Keratinocyte (primary cell): Measurements from ENCODE around the gene TMEM139. TPM values are rescaled to one million over a fixed set of nuclear protein-coding genes. Genes with fewer than 3 reads are reported as not detected.

Source experiments
- DNase-seq: peaks from one replicate; pipeline ENCODE4 v3.0.0-alpha.2; 2011; ENCODE audit warnings: low read depth, missing footprints, low spot score
- FAIRE-seq: peaks from 2 replicates; lab custom pipeline; 2011; peaks lifted over from hg19 to GRCh38; lab: Jason Lieb, UNC
- H2AFZ ChIP-seq: 2 replicates; pipeline ENCODE4 v1.6.0; 2012; ENCODE audit warnings: low read length, control low read depth, inconsistent platforms; ENCODE audit not compliant: control insufficient read depth
- H3K27ac ChIP-seq: 2 replicates; pipeline ENCODE4 v1.5.1; 2011; ENCODE audit warnings: low read length; ENCODE audit not compliant: control insufficient read depth, insufficient read depth
- H3K27me3 ChIP-seq: 3 replicates; pipeline ENCODE4 v1.6.0; 2011; ENCODE audit warnings: low read length; ENCODE audit not compliant: control insufficient read depth, insufficient read depth; ENCODE audit errors: extremely low read depth
- H3K36me3 ChIP-seq, 2 experiments: 2 replicates in 1 of 2; 3 replicates in 1 of 2; pipeline ENCODE4 v1.5.1; 2011; ENCODE audit warnings: low read length in 2 of 2, mild to moderate bottlenecking in 1 of 2; ENCODE audit not compliant: control insufficient read depth in 2 of 2, insufficient read depth in 2 of 2; ENCODE audit errors: extremely low read depth in 1 of 2
- H3K4me1 ChIP-seq: 3 replicates; pipeline ENCODE4 v1.5.1; 2011; ENCODE audit warnings: low read length; ENCODE audit not compliant: control insufficient read depth, insufficient read depth; ENCODE audit errors: extremely low read depth
- H3K4me2 ChIP-seq: 3 replicates; pipeline ENCODE4 v1.6.0; 2011; ENCODE audit warnings: low read depth, low read length; ENCODE audit not compliant: control insufficient read depth, insufficient read depth; ENCODE audit errors: extremely low read depth
- H3K4me3 ChIP-seq, 3 experiments: fragments of 200-600 bp in 1 of 3; sonication (generic) in 1 of 3; 2 replicates in 2 of 3; 3 replicates in 1 of 3; pipeline ENCODE4 v1.5.1; 2011 to 2016; ENCODE audit warnings: low read length in 3 of 3, mild to moderate bottlenecking in 3 of 3, control low read depth in 2 of 3, inconsistent platforms in 1 of 3, low read depth in 1 of 3, mixed read lengths in 1 of 3, mixed run types in 1 of 3, moderate library complexity in 1 of 3; ENCODE audit not compliant: control insufficient read depth in 2 of 3, insufficient read depth in 2 of 3; ENCODE audit errors: extremely low read depth in 1 of 3
- H3K79me2 ChIP-seq: 2 replicates; pipeline ENCODE4 v1.6.0; 2012; ENCODE audit warnings: low read length; ENCODE audit not compliant: control insufficient read depth, insufficient read depth
- H3K9ac ChIP-seq: 3 replicates; pipeline ENCODE4 v1.6.0; 2011; ENCODE audit warnings: low read length; ENCODE audit not compliant: control insufficient read depth, insufficient read depth; ENCODE audit errors: extremely low read depth
- H3K9me1 ChIP-seq: 3 replicates; pipeline ENCODE4 v1.6.0; 2011; ENCODE audit warnings: low read length; ENCODE audit not compliant: control insufficient read depth, insufficient read depth; ENCODE audit errors: extremely low read depth
- H3K9me3 ChIP-seq: 2 replicates; pipeline ENCODE4 v1.5.1; 2012; ENCODE audit warnings: low read depth, low read length; ENCODE audit not compliant: control insufficient read depth
- H4K20me1 ChIP-seq: 3 replicates; pipeline ENCODE4 v1.6.0; 2011; ENCODE audit warnings: low read length; ENCODE audit not compliant: control insufficient read depth, insufficient read depth; ENCODE audit errors: extremely low read depth
- CTCF ChIP-seq, 3 experiments: IDR thresholded peaks in 1 of 3; conservative IDR thresholded peaks in 1 of 3; optimal IDR thresholded peaks in 1 of 3; 2 replicates in 2 of 3; 3 replicates in 1 of 3; pipeline versions ENCODE3 to v1.5.1; 2011; ENCODE audit warnings: low read length in 3 of 3, mild to moderate bottlenecking in 3 of 3, moderate library complexity in 2 of 3, control low read depth in 1 of 3, inconsistent platforms in 1 of 3; ENCODE audit not compliant: insufficient read depth in 2 of 3; ENCODE audit errors: extremely low read depth in 1 of 3
- EZH2 ChIP-seq: IDR thresholded peaks from one replicate; pipeline ENCODE4 v1.6.1; 2012; ENCODE audit warnings: inconsistent platforms, mild to moderate bottlenecking, low read length, moderate library complexity
- dilution Hi-C: fragments of 300-500 bp; cut with MboI; formaldehyde crosslinking; loops from one replicate; pipeline ENCODE4 v1.7.0; 2020; ENCODE audit warnings: low sequenced_read_pairs; ENCODE audit not compliant: extremely low pct_ligation_motif_present
- polyA plus RNA-seq, 5 experiments: library from polyadenylated mRNA; depleted of rRNA in 3 of 5; stranded (reverse) in 3 of 5; stranded (forward) in 1 of 5; unstranded in 1 of 5; fragments of >200 nt; gene quantifications; 1 replicate in 1 of 5; 2 replicates in 3 of 5; 3 replicates in 1 of 5; pipeline versions ENCODE4 v1.2.1 to v1.2.3, GENCODE V29; 2011 to 2012; ENCODE audit warnings: missing spikeins in 2 of 5, low read depth in 1 of 5, low replicate concordance in 1 of 5

Gene TMEM139
- polyA plus RNA-seq, 1 donor (not counting 4 experiments of a cell fraction or from before 2014, with no cell fraction given), result 22.3 TPM

- Histone ChIP-seq H3K4me1 (peaks cover 13% of the 10 kb centered on the region), H3K9ac (no peak overlapping the region), H3K79me2 (no peaks in the 10 kb centered on the region), H3K36me3 (no peaks in the 10 kb centered on the region), H3K9me3 (no peaks in the 10 kb centered on the region), H3K4me2 (no peak overlapping the region), H4K20me1 (no peaks in the 10 kb centered on the region), H3K27ac (no peak overlapping the region), H3K27me3 (no peaks in the 10 kb centered on the region), H3K4me3 (no peak overlapping the region), H3K9me1 (no peaks in the 10 kb centered on the region), H2AFZ (no peak overlapping the region)
- TF ChIP-seq EZH2, result no peak
- no peak for TF ChIP-seq CTCF (optimal IDR thresholded peaks at IDR 0.05 in 1 of 3, IDR thresholded peaks at IDR 0.05 in 1 of 3, conservative IDR thresholded peaks at IDR 0.05 in 1 of 3; ENCODE audit: extremely low read depth in 1 of 3, insufficient read depth in 2 of 3, low read length in 3 of 3)
- DNase-seq (no peak), FAIRE-seq (no peak)
- dilution Hi-C loops, result no loop called here
These were observed 35.9 kb downstream of the TMEM139 start for GRCh38 chr7:143320620-143321019.

- Histone ChIP-seq H3K79me2 (no peaks in the 10 kb centered on the region), H3K4me3 (no peak overlapping the region), H3K36me3 (no peaks in the 10 kb centered on the region), H3K27me3 (no peaks in the 10 kb centered on the region), H4K20me1 (no peaks in the 10 kb centered on the region), H3K9me3 (no peaks in the 10 kb centered on the region), H2AFZ (no peak overlapping the region), H3K4me1 (peaks cover 13% of the 10 kb centered on the region), H3K9ac (no peak overlapping the region), H3K27ac (no peak overlapping the region), H3K4me2 (no peak overlapping the region), H3K9me1 (no peaks in the 10 kb centered on the region)
- DNase-seq (no peak), FAIRE-seq (no peak)
- dilution Hi-C loops, result no loop called here
- no peak for TF ChIP-seq EZH2
- TF ChIP-seq CTCF (optimal IDR thresholded peaks at IDR 0.05 in 1 of 3, IDR thresholded peaks at IDR 0.05 in 1 of 3, conservative IDR thresholded peaks at IDR 0.05 in 1 of 3; ENCODE audit: extremely low read depth in 1 of 3, insufficient read depth in 2 of 3, low read length in 3 of 3), result no peak
These were observed 36.5 kb downstream of the TMEM139 start for GRCh38 chr7:143321242-143321641.
